NCI-H2196 (cell line): ENCODE measurements around the gene RNU6-9.
"Not testable (repeated sequence)": the region's sequence is repeated elsewhere in the genome, so short reads cannot be mapped to it uniquely, and the experiment has no call there.

ENCODE experiments used
- DNase-seq: peaks from one replicate; lab custom pipeline; 2025; ENCODE audit not compliant: unreplicated experiment; lab: John Stamatoyannopoulos, UW

The RNU6-9 gene

DNA sequence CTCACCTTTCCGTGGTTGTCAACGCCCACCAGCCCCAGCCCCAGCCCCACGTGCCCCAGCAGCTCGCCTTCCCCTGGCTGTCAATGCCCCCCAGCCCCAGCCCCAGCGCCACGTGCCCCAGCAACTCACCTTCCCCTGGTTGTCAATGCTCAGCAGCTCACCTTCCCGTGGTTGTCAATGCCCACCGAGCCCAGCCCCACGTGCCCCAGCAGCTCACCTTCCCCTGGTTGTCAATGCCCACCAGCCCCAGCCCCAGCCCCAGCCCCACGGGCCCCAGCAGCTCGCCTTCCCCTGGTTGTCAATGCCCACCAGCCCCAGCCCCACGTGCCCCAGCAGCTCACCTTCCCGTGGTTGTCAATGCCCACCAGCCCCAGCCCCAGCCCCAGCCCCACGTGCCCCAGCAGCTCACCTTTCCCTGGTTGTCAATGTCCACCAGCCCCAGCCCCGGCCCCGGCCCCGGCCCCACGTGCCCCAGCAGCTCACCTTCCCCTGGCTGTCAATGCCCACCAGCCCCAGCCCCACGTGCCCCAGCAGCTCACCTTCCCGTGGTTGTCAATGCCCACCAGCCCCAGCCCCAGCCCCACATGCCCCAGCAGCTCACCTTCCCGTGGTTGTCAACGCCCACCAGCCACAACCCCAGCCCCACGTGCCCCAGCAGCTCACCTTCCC, 15.2 kb upstream of the RNU6-9 start:
- DNase-seq = not testable (repeated sequence)

GRCh38 chr19:878751-879561, 14.3 kb upstream of the RNU6-9 start:
- not testable (repeated sequence) for DNase-seq

DNA sequence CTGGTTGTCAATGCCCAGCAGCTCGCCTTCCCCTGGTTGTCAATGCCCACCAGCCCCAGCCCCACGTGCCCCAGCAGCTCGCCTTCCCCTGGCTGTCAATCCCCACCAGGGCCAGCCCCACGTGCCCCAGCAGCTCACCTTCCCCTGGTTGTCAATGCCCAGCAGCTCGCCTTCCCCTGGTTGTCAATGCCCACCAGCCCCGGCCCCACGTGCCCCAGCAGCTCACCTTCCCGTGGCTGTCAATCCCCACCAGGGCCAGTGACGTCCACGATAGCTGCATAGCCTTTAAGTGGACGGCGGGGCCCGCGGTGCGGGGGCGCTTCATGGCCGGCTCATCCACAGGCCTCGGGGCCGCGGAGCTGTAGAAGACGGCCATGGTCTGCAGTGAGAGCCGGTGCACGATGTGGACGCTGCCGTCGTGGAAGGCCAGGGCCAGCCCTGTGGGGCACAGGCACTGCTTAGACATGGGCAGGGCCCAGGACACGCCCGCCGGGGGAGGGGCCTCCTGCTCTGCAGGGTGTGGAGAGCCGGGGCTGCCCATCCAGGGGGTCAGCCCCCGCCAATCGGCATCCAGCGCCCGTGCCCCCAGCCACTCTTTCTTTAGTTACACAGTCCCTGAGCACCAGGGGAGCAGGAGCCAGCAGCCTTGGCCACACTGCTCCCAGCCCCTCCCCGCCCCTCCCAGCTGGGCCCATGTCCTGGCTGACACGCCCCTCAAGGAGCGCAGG, 13.4 kb upstream of the RNU6-9 start:
- no peak for DNase-seq

DNA sequence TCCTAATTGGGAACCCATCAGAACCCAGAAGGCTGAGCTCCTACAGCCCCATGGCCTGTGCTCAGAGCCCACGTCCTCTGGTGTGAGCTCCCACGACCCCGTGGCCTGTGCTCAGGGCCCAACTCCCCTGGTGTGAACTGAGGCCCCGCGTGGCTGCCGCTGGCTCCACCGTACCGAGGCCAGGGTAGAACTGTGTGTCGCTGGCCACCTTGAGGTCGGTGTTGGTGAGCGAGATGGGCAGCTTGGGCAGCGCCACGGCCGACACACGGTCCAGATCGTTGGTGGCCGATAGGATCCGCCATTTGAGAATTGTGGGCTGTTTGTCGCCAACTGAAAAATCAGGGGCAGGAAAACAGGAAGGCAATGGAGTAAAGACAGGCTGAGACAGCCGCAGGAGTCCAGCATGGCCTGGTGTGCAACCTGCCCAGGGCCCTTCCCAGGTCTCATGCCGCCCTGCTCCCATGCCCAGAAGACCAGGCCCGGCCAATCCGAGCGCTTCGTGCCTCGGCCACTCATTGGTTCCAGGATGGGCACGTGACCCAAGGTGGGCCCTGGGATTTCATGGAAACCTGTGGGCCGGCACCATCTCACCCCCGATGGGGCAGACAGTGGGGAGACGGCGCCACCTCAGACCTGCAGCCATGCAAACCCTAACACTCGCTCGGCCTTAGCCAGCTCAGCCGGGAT, 11.8 kb upstream of the RNU6-9 start:
- DNase-seq = no peak

DNA sequence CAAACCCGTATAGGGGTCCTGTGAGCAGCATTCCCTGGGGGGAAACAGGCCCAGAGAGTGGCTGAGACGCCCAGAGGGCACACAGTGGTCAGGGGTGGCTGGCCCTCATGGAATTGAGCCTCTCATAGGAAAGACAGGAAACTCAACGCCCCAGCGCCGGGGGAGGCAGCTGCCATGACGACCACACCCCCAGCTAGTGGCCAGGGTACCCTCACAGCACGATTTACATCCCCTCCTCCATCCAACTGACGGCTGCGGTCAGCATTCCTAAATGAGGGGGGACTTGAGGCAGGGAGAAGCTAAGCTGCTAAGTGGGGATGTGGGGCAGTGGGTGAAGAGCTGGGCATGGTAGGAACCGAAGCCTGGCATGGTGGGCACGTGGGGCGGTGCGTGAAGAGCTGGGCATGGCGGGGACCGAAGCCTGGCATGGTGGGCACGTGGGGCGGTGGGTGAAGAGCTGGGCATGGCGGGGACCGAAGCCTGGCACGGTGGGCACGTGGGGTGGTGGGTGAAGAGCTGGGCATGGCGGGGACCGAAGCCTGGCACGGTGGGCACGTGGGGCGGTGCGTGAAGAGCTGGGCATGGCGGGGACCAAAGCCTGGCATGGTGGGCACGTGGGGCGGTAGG, 10.3 kb upstream of the RNU6-9 start:
- no peak for DNase-seq

DNA sequence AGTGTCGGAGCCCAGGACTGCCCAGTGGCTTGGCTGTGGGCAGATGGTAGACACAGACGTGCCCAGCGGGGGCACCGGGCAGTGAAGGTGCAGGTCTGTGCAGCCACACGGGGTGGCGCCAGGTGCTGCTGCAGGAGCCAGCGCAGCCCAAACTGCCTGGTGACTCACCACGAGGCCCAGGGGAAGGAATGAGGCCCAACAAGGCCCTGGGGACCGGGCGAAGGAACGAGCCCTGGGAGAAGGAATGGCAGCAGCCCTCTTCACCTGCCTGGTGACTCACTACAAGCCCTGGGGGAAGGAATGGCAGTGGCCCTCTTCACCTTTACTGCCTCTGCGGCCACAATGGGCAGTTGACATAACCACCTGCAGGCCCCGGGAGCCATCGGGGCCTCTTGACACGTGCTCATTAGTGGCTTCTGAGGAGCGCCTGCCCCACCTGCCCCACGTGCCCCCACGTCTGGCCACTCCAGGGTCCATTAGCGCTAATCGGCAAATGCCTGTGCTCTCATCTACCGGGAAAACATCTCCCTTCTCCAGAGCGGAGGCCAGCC, 9.5 kb upstream of the RNU6-9 start:
- peak; percentile 92 for DNase-seq

GRCh38 chr19:884420-885211, 8.7 kb upstream of the RNU6-9 start:
- no peak for DNase-seq

DNA sequence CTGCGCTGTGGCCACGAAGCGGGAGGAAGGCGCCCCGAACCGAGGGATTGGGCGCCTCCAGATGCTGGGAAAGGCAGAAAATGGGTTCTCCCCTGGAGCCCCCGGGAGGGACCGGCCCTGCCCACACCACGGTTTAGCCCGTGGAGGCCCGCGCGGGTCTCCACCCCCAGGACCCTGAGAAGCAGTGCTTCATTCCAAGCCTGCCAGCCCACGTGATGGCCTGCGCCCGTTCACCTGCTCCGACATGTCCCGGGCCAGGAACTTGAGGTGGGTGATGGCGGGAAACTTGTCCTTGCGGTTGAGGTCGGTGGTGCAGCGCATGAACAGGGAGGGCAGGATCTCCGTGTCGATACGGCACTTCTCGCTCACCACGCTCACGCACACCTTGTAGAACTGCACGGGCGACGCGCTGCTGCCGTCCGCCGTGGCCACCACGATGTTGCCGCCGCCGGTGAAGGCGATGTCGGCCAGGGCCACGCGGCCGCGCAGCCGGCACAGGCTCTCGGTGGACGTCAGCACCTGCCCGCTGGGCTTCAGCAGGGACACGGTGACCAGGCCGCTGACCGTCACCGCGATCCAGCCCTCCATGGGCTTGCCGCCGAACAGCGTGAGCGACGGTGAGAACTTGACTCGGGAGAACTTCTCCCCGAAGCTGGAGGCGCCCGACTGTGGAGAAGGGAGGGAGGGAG, 7.6 kb upstream of the RNU6-9 start:
- DNase-seq = no peak

DNA sequence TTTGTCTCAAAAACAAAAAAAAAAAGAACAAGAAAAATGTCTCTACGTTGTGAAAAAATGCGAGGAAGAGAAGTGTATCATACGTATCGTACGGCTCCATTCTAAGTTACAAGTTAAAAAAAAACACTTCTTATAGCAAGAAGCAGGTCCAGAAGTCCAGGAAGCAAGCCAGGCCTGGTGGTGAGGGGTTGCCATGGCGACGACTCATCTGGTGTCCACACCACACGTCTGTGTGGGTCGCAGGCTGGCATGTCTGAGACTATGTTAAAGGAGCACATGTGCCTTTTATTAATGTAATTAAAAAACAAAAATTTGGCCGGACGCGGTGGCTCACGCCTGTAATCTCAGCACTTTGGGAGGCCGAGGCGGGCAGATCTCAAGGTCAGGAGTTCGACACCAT, 6.2 kb upstream of the RNU6-9 start:
- peak; percentile 41 for DNase-seq

DNA sequence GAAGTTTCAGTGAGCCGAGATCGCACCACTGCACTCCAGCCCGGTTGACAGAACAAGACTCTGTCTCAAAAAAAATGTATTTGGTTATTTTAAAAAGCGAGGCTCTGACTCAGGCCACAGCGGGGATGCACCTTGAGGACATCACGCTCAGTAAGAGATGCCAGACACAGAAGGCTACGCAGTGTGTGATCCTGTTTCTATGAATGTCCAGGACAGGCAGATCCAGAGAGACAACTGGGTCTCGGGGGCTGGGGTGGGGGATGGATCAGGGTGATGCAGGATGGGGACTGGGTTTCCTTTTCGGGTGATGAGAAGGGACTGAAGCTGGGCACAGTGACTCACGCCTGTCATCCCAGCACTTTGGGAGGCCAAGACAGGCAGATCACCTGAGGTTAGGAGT, 5.7 kb upstream of the RNU6-9 start:
- DNase-seq = no peak

GRCh38 chr19:888581-889385, 4.5 kb upstream of the RNU6-9 start:
- DNase-seq = no peak

- DNase-seq = no peak
These were observed 3.5 kb upstream of the RNU6-9 start for GRCh38 chr19:889662-890295.

DNA sequence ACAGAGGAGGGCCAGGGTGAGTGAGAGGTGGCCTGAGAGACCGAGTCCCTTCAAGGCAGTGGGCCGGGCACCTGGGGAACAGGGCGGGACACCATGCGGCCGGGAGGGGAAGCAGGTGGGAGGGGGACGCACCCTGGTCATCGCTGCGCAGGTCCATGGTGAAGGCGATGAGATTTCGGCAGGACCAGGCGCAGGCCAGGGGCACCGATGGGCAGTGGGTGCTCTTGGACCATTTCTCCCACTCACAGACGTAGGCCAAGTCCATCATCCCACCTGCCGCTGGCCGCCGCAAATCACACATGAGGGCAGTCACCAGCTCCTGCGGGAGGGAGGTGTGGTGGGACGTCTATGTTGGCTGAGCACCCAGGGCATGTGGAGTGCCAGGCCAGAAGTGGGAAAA, 2.5 kb upstream of the RNU6-9 start:
- DNase-seq = no peak

DNA sequence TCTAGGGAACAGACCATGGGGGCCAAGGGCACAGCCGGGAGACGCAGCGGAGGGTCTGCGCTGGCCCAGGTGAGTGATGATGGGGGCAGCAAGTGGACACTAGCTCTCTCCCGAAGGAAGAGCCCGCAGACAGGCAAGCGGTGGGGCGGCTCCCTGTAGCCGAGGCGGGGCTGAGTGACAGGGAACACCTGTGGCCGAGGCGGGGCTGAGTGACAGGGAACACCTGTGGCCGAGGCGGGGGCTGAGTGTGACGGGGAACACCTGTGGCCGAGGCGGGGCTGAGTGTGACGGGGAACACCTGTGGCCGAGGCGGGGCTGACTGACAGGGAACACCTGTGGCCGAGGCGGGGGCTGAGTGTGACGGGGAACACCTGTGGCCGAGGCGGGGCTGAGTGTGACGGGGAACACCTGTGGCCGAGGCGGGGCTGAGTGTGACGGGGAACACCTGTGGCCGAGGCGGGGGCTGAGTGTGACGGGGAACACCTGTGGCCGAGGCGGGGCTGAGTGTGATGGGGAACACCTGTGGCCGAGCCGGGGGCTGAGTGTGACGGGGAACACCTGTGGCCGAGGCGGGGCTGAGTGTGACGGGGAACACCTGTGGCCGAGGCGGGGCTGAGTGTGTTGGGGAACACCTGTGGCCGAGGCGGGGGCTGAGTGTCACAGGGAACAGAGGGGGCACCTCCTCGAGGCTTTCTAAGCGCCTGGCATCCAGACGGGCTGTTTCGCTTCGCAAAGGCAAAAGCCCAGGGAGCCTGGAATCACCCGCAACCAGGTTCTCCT, 1.7 kb upstream of the RNU6-9 start:
- DNase-seq = not testable (repeated sequence)

- DNase-seq = no peak
These were observed 916 bp upstream of the RNU6-9 start for GRCh38 chr19:892243-892893.

GRCh38 chr19:896434-896833, 3.1 kb downstream of the RNU6-9 start:
- no peak for DNase-seq

- no peak for DNase-seq
These were observed 3.7 kb downstream of the RNU6-9 start for GRCh38 chr19:896999-897398.
